Esophagus squamous epithelium (tissue), 4 donors: Measurements from ENCODE around the gene RGMA.

ENCODE experiments used
- POLR2A ChIP-seq, 4 donors: fragments of 450-650 bp; IDR thresholded peaks; one replicate each; pipeline ENCODE4 v1.6.1; 2017; ENCODE audit warnings: antibody characterized with exemption in 4 of 4, mild to moderate bottlenecking in 4 of 4, moderate library complexity in 3 of 4
- TF ChIP-seq, protein P1 (sequence below), 6 experiments: fragments of 450-650 bp in 4 of 6; fragments of 200-600 bp in 2 of 6; sonication (generic) in 2 of 6; IDR thresholded peaks; one replicate each; pipeline ENCODE4 v1.5.1; 2016 to 2019; ENCODE audit warnings: antibody characterized with exemption in 6 of 6, mild to moderate bottlenecking in 4 of 6, moderate library complexity in 4 of 6

DNA sequence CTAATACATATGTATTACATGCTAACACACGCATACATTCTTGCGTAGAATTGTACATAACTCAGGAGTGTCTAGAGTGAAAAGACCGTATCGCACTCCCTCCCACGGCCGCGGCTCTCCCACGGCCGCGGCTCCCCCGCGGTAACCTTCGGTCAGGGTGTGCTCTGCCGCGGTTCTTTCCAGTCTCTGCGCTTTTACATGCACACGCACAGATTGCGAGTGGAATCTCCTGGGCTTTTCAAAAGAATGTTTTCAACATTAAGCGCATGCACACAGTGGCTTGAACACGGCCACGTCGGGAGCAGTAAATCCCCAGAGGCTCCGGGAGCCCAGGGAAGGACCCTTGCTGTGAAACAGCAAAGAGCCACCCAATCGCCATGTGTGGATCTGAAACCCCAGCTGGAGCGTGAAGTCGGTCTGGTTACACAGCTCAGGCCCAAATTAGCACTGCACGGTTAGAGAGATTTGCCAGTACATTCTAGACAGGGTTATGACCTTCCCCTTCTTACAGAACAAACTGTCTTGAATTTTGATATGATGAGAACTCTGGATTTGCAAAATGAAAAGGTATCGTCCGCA, 805 bp upstream of the RGMA start:
- TF ChIP-seq, protein P1, sequence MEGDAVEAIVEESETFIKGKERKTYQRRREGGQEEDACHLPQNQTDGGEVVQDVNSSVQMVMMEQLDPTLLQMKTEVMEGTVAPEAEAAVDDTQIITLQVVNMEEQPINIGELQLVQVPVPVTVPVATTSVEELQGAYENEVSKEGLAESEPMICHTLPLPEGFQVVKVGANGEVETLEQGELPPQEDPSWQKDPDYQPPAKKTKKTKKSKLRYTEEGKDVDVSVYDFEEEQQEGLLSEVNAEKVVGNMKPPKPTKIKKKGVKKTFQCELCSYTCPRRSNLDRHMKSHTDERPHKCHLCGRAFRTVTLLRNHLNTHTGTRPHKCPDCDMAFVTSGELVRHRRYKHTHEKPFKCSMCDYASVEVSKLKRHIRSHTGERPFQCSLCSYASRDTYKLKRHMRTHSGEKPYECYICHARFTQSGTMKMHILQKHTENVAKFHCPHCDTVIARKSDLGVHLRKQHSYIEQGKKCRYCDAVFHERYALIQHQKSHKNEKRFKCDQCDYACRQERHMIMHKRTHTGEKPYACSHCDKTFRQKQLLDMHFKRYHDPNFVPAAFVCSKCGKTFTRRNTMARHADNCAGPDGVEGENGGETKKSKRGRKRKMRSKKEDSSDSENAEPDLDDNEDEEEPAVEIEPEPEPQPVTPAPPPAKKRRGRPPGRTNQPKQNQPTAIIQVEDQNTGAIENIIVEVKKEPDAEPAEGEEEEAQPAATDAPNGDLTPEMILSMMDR (IDR thresholded peaks at IDR 0.05), result no peak
- no peak for TF ChIP-seq POLR2A (IDR thresholded peaks at IDR 0.05)
